IPS-18c (cell line): Measurements from ENCODE around the gene MIEF1.
A peak's percentile ranks its signal among the peaks of the same experiment; 100 is the strongest.

Experiments
- H3K4me3 ChIP-seq: 2 replicates; pipeline ENCODE4 v1.7.0; 2013; ENCODE audit warnings: low read depth, mild to moderate bottlenecking, low read length, moderate library complexity; ENCODE audit not compliant: insufficient read depth
- H3K9me3 ChIP-seq: one replicate; pipeline ENCODE4 v1.6.1; 2013; ENCODE audit warnings: mild to moderate bottlenecking, low read length, moderate library complexity; ENCODE audit not compliant: control insufficient read depth, insufficient read depth

MIEF1 gene

DNA sequence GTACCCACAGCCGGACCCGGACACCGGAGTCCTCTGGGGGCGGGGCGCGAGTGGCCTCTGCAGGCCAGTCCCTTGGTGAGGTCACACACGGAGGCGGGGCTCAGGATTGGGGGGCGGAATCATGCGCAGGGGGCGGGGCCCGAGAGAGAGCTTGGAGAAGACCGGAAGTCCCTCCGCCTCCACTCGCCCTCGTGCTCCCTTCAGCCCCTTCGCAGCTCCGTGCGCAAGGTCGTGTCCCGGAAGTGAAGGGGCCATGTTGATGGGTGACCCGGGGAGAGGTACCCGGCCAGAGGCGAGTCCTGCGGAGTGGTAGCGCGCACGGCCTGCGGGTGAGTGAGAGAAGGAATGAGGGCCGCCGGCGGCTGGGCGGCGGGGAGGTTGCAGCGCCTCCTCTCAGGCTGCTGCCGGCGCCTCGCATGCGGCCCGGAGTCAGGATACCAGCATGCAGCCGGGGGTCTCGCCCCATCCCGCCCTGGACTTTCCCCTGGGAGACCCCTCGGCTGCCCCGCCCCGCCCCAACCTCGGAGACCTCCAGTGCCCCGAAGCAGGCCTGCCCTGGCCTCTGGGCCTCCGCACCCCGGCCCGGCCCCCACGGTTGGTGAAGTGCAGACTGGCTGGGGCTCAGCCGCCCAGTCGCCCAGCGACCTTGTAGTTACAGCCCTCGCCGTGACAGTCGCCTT is at the start of gene MIEF1:
TSS of gene MIEF1 (plus strand) at position 182 of the 680 bp plus-strand sequence. CDS start 9,005 bp downstream, outside the sequence.
- Histone ChIP-seq H3K9me3 (no peaks in the 10 kb centered on the region), H3K4me3 (peak within 1 kb of the TSS; percentile 78)

- Histone ChIP-seq H3K9me3 (peaks cover 2% of the 10 kb centered on the region), H3K4me3 (no peak overlapping the region)
Measured at GRCh38 chr22:39452740-39453040, 49.4 kb upstream of the MIEF1 start.

DNA sequence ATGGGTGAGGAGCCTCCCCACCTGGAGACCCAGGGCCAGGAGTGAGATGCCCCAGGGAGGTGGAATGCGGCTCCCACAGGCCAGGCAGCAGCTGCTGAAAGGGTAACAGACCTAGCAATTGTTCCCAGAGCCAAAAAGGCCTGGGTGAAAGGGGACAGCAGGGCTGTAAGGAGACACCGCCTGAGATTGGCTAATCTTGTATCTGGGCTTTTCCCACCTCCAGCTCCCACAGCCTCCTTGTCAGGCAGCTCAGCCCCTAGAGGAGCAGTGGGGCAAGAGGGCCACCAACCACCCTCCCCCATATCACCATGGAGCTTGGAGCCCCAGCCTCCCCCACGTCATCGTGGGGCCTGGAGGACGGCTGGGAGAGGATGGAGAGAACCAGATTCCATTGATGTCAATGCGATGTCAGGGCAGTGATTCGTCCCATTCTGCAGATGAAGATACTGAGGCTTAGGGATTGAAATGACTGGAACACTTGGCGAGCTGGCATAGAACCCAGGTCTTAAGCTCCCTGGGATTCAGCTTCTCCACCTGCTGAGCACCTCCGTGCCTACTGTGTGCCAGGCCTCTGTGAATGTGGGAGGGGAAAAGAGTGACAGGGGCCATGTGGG is 48.2 kb upstream of the MIEF1 start:
- Histone ChIP-seq H3K4me3 (no peak overlapping the region), H3K9me3 (peaks cover 2% of the 10 kb centered on the region)

GRCh38 chr22:39454385-39454871 is 47.7 kb upstream of the MIEF1 start:
- H3K4me3 ChIP-seq, result no peak overlapping the region
- peaks cover 2% of the 10 kb centered on the region for H3K9me3 ChIP-seq

- Histone ChIP-seq H3K9me3 (no peaks in the 10 kb centered on the region), H3K4me3 (peak within 1 kb of the TSS; percentile 67)
Measured at GRCh38 chr22:39456522-39457197, 45.4 kb upstream of the MIEF1 start, which contains the start of gene MGAT3. Gene MGAT3 (plus strand): TSS chr22:39457012. CDS start chr22:39487348, 30,336 bp downstream.

DNA sequence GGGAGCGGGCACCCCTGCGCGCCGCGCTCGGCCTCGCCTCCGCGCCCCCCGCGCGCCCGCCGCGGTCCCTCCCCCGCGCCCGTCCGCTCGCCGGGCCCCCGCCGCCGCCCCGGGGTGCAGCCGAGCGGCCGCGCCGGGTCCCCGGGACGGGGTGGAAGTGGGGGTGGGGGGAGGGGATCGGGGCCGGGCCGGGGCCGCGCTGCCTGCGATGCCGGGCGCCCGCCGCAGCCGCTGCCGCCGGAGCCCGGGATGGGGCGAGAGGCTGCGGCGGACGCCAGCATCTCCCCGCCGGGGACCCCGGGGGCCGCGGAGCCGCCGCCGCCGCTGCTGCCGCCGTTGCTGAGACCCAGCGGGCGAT is 44.9 kb upstream of the MIEF1 start:
- H3K9me3 ChIP-seq, result no peaks in the 10 kb centered on the region
- H3K4me3 ChIP-seq, result peak overlapping the region; percentile 67; the same call in 1 of the 2 replicates

- Histone ChIP-seq H3K4me3 (peak overlapping the region; percentile 67), H3K9me3 (no peaks in the 10 kb centered on the region)
Measured at GRCh38 chr22:39457556-39458443, 44.3 kb upstream of the MIEF1 start.

- peak overlapping the region; percentile 67 for H3K4me3 ChIP-seq
- no peaks in the 10 kb centered on the region for H3K9me3 ChIP-seq
Measured at GRCh38 chr22:39458444-39459083, 43.5 kb upstream of the MIEF1 start.

GRCh38 chr22:39459681-39460080 is 42.4 kb upstream of the MIEF1 start:
- Histone ChIP-seq H3K9me3 (no peaks in the 10 kb centered on the region), H3K4me3 (no peak overlapping the region)

DNA sequence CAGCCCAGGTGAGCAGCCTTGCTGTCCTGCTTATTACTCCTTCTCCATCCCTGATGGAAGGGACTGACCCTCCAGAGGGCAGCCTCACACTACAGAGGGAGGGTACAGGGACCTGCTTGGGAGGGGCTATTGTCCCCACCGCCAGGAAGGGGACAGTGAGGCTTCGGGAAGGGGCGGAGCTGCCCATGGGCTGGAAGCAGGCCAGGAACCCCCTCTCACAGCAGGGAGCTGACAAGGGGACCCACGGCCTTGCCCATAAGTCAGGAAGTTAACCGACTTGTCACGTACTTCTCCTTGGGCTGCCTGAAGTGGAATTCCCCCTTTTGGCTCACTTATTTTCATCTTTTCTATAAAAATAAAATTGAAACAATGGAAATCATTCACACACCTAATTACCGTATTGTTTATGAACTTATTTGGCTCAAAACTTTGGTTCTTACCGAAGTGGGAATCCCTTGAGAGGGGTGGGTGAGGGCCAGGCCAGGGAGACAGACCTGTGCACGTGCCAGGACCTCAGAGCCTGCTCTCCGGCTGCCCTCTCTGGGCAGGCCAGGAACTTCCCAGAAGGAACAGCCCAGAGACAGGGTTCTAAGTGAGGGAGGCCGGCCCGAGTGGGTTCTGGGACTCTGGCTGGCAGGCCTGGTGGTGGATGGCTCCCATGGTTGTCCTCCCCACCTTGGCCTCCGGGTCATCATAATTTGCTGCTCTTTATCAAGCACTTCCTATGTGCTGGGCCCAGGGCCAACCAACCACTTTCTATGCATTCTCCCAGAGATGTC is 39.5 kb upstream of the MIEF1 start:
- Histone ChIP-seq H3K4me3 (no peak overlapping the region), H3K9me3 (no peaks in the 10 kb centered on the region)

DNA sequence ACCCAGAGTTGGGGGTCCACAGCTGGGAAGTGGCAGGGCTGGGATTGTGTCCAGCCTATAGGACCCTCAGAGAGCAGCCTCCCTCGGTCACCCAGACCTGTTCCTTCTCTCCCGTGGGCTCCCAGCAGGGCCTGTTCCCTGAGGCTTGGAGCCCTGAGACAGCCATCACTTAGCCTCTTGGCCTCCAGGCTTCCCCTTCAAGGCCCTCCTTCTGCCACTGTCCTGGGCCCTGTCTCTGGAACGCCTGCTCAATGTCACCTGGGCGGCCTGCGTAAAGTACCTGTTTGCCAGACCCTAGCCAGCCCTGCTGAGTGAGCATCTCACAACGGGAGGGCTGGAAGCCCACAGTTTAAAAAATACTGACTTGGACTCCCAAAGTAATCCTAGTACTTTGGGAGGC is 38.8 kb upstream of the MIEF1 start:
- no peaks in the 10 kb centered on the region for H3K9me3 ChIP-seq
- H3K4me3 ChIP-seq, result no peak overlapping the region

DNA sequence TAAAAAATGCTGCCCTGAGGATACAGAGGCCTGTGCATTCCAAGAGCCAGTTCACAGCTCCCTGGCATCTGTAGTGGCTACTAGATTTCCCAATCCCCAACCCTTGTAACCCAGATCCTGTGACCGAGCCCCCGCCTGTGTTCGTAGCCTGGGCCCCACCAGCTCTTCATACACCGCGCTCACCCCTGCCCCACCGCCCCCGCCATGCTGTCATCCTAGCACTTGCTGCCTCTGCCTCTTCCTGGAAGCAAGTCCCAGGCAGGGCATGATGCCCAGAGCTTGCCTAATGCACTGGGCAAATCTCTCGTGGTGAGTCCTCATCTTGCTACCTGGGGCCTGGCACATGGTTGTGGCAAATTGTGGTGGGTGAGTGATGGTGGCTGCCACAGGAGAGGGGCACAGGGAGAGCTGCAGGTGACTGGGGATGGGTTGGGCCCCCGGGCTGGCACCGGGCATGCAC is 38.1 kb upstream of the MIEF1 start:
- Histone ChIP-seq H3K9me3 (no peaks in the 10 kb centered on the region), H3K4me3 (no peak overlapping the region)

GRCh38 chr22:39466228-39467006 is 35.7 kb upstream of the MIEF1 start:
- Histone ChIP-seq H3K4me3 (no peak overlapping the region), H3K9me3 (no peaks in the 10 kb centered on the region)

- Histone ChIP-seq H3K9me3 (no peaks in the 10 kb centered on the region), H3K4me3 (no peak overlapping the region)
Measured at GRCh38 chr22:39467390-39467895, 34.6 kb upstream of the MIEF1 start.

DNA sequence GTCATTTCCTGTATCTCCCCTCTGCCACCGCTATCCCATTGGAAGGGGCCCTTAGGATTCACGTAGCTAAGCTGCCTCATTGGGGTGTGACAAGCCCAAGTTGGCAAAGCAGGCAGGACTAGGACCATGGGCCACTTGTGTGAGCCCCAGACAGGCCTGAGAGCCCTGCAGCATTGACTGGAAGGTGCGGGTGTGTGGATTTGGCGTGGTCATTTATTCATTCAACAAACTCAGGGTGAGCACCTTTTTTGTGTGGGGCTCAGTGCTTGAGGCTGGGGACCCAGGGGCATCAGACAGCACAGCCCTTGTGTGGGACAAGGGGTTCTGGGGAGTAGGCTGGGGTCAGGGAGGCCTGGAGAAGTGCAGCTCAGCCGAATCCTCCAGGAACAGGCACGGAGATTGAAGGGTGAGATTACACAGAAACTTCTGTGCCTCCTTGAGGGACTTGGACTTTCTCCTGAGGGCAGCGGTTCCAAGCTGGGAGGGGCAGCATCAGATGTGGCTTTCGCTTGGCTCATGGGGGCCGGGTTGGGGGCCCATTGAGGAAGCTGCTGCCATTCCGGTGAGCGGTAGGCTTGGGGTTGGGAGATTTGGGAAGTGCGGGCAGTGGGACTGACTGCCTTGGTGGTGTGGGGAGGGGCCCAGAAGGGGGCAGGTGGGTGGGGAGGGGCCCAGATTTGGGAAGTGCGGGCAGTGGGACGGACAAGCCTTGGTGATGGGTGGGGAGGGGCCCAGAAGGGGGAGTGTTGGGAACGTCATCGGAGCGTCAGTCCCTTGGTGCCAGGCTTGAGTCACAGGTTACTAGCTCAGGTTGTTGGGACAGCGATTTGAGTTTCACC is 33.4 kb upstream of the MIEF1 start:
- no peaks in the 10 kb centered on the region for H3K9me3 ChIP-seq
- H3K4me3 ChIP-seq, result no peak overlapping the region
